CD4-positive, alpha-beta T cell treated with Interleukin-1 beta for 1 hour (primary cell): ENCODE measurements around the gene SRRT.

Experiments used
- DNase-seq, 2 donors: peaks; one replicate each; pipeline ENCODE4 v3.0.0-alpha.2; 2020 to 2022

SRRT gene

DNA sequence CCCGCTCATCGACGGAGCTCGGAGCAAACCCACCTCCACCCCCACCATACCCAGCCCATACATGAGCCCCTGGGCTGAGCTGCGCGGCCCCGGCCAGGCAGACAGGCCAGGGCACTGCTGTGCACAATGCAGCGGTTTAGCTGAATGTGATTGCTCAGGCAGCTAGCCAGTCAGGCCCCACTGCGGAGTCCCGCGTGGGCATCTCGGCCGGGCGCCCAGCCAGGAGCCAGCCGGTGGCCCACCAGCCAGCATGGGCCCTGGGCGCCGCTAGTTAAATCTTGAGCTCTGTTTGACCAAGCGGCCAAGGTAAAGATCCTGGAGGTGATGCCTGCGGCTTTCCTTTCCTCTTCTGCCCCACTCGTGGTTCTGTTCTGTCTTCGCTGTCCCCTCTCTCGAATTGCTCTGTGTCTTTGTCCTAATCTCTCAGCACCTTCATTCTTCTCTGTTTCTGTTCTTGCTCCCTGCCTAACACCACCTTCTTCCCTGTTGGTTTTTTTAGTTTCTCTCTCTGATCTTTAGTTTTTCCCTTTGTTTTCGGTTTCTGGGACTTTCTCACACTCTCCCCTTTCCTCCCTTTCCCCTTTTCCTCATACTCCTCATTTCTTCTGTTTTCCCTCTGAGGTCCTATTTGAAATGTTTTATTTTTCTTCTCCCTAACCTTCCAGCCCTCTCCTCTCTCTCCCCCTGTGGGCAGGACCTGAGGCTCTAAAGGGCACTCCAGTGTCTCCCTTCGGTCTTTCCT, 8.1 kb downstream of the SRRT start:
- no peak for DNase-seq

DNA sequence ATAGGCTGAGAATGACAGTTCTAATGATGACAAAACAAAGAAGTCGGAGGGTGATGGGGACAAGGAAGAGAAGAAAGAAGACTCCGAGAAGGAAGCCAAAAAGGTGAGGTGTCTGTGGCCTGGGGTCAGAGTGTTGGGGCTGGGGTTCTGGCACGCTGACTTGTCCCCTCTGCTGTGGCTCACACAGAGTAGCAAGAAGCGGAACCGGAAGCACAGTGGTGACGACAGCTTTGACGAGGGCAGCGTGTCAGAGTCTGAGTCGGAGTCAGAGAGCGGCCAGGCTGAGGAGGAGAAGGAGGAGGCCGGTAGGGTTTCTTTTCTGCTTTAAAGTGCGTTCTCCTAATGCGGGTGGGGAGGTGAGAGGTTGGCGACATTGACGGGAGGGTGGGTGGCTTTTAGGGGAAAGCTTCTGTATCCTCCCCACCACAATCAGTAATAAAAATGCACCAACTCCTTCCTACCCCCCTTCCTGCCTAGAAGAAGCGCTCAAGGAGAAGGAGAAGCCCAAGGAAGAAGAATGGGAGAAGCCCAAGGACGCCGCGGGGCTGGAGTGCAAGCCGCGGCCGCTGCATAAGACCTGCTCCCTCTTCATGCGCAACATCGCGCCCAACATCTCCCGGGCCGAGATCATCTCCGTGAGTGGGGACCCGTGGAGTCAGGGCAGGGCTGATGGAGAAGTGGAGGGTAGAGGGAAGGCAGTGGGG, 10.0 kb downstream of the SRRT start:
- peak; percentile 62 to 76 for DNase-seq

DNA sequence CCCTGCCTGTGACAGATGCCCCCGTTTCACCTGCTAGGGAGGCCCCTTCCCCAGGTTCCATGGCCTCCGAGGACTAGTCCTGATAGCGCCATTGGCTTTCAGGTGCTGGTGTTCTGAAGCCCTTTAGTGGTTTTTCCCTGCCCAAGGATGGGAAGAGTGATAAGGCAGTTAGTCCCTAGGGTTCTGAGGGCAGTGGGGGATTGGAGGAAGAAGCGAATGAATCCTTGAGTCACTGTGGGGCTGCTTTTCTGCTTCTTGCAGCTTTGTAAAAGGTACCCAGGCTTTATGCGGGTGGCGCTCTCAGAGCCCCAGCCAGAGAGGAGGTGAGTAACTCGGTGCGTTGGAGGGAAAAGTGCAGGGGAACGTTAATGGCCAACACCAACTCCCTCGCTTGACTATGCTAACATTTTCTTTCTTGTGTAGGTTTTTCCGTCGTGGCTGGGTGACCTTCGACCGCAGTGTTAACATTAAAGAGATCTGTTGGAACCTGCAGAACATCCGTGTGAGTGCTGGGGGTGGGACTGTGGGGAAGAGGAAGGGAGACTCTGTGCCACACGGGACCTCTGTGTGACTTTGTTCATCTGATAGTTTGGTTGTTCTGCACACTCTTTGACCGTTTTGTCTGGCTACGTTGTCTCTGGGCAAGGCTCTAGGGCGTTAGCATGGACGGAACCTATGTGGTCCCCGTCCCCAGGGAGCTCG, 10.7 kb downstream of the SRRT start:
- DNase-seq, result no peak

DNA sequence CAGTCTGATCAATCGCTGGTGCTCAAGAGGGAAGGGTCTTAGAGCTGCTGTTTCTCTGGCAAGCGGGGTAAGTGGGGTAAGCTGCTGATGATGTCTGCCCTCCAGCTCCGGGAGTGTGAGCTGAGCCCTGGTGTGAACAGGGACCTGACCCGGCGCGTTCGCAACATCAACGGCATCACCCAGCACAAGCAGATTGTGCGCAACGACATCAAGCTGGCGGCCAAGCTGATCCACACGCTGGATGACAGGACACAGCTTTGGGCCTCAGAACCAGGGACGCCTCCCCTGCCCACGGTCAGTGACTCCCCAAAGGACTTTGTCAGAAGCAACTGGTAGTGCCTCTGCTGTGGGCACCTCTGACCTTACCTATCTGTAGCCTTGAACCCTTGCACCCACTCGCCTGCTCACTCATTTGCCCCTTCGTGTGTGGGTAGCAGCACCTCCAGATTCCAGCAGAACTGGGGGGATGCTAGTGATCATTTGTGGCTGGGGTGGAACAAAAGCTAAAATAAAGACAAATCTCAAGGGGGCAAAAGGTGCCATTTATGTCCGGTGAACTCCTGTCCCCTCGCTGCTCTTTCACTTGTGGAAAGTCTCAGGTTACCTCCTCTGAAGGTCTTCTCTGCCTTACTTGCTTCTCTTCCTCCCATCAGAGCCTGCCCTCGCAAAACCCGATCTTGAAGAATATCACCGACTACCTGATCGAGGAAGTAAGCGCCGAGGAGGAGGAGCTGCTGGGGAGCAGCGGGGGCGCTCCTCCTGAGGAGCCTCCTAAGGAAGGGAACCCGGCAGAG, 11.4 kb downstream of the SRRT start:
- no peak for DNase-seq

DNA sequence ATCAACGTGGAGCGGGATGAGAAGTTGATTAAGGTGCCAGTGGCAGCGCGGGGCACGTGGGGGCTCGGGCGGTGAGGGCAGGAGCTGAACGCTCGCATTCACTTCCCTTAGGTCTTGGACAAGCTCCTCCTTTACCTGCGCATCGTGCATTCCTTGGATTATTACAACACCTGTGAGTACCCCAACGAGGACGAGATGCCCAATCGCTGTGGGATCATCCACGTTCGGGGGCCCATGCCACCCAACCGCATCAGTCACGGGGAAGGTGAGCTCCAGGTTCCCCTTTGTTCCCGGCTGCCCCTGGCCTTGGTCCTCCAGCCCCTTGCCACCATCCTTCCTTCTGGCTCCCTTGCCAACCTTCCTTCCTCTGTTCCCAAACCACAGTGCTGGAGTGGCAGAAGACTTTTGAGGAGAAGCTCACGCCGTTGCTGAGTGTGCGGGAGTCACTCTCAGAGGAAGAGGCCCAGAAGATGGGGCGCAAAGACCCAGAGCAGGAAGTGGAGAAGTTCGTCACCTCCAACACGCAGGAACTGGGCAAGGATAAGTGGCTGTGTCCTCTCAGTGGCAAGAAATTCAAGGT, 12.1 kb downstream of the SRRT start:
- peak in 1 of 2 donors; percentile 35 for DNase-seq

DNA sequence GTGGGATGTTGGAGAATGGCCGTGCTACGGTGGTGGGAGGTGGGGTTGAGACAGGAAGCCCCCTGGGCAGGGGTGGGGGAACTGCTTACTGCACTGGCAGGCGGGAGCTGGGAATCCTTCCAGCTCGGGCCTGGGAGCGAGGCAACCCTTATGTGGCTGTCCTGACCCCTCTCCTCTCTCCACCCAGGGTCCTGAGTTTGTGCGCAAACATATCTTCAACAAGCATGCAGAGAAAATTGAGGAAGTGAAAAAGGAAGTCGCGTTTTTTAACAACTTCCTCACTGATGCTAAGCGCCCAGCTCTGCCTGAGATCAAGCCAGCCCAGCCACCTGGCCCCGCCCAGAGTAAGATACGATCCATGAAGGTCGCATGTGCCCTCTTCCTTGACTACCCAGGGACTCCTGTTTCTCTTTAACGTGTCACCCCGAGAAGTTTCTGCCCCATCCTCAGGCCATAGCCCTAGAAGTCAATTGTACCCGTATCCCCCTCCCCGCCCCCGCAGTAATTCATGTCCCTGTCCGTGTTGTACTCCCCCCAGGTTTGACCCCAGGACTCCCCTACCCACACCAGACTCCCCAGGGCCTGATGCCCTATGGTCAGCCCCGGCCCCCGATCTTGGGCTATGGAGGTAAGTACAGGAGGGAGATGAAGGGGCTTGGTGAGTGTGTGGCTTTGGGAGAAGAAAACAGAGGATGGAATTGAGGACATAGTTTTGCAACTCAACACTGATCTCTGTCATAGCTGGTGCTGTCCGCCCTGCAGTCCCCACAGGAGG, 12.8 kb downstream of the SRRT start:
- peak; percentile 74 to 80 for DNase-seq

DNA sequence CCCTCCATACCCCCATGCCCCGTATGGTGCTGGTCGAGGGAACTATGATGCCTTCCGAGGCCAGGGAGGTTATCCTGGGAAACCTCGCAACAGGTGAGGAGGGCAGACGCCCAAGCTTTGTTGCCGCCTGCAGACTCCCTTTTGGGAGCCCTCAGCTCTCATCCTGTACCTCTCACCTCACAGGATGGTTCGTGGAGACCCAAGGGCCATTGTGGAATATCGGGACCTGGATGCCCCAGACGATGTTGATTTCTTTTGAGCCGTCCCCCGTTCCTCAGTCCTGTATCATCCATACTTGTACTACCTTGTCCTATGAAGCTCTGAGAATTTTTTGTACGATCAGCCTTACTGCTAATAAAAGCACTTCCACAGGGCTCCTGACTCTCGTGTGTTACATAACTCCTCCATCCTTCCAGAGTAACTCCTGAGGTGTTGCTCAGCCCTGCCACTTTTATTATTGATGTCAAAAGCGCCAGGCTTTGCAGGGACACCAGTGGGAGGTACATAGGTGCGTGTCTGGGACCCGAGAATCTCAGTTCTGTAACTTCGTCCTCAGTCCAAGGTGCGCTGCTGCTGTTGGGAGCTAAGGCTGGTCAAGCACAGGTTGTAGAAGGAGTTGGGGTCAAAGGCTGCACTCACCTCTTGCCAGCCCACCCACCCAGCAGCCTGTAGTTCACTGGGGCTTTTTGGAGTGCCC, 13.5 kb downstream of the SRRT start:
- no peak for DNase-seq

DNA sequence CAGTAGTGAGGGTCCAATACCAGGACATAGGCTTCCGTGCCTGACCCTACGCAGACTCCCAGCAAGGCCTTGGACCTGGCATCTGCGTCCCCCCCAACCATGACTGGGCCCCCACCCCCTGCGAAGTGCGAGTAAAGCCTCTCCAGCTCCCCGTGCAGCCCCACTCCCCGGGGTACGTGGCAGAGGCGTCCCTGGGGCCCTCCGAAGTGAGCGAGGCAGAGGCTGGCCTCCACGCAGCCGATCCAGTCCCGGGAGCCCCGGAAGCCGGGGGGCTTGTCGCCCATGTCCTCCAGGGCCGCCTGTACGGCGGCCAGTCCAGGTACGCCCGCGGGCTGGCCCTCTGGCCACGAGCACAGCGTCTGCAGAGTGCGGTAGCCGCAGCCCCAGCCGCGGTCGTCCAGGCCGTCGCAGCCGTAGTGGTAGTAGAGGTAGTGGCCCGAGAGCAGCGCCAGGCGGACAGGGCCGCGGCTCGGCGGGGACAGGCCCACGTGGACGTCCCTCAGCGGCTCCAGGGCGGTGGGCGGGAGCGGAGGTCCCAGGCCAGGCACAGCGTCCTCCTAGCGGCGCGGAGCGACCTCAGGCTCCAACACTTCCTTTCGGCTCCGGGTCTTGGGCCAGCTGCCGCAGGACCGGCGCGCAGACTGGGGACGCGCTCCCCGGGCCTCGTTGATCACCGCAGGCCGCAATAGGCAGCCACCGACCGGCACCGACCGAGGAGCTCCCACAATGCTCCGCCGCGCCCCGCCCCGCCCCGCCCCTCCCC, 14.3 kb downstream of the SRRT start, which contains the start of gene UFSP1:
Gene UFSP1 (minus strand): TSS at position 728 of the 763 bp plus-strand sequence. CDS start 444 bp downstream, at position 284.
- DNase-seq, result no peak

DNA sequence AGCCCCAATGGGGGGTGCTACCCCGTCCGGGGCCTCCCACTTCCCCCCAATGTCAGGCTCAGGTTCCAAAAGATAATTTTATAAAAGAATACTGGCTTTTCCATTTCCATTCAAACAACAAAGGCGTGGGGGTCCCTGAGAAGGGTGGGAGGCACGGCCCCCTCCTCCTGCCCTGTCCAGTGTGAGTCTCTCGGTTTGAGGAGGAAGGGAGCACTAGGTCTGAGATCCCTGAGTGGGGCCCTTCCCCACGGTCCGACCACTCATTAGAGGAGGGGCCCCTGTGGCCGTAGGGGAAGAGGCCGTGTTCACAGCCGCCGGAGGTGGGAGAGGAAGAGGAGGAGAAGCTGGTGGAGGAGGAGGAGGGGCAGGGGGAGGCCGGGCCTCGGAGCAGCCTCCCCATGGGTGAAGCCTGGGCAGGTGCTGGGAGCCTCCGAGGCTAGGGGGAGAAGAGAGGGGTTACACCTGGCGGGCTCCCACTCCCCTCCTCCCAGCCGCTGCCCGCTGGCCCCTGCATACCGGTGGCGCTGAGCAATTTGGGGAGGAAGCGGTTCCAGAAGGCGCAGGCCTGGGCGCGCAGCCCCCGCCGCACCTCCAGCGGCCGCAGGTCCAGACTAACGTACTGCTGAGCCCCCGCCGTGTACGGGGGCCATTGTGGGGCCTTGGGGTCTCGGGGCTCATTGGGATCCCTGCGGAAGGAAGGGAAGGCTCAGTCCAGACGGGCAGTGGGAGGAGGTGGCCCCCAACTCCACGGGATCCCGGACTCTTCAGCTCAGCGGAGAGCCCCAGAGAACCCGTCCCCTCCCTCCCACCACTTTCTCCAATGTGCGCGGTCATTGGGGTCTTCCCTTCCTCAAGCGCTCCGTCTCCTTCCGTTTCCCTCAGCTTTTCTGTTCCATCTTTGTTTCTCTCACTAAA, 16.0 kb downstream of the SRRT start:
- no peak for DNase-seq

DNA sequence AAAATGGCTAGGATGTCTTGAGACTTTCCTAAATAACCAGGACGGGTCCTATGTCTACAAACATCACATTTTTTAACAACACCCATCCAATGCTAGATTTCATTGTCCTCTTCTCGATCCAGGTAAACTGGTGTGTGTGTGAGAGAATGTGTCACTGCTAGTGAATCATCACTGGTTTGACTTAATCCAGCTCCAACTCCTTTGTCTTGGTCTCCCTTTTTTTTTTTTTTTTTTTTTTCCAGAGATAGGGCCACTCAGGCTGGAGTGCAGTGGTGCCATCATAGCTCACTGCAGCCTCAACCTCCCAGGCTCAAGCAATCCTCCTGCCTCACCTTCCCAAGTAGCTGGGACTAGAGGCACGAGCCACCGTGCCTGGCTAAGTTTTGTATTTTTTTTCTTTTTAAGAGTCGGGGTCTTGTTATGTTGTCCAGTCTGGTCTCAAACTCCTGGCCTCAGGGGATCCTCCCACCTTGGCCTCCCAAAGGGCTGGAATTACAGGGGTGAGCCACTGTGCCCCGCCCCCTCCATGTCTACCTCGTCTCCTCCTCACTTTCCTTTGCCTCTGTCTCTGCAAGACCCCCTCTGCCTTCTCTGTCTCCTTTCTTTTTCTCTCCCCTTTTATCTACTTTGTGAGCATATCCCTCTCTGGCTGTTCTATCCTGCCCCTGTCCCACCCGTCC, 16.8 kb downstream of the SRRT start:
- no peak for DNase-seq

DNA sequence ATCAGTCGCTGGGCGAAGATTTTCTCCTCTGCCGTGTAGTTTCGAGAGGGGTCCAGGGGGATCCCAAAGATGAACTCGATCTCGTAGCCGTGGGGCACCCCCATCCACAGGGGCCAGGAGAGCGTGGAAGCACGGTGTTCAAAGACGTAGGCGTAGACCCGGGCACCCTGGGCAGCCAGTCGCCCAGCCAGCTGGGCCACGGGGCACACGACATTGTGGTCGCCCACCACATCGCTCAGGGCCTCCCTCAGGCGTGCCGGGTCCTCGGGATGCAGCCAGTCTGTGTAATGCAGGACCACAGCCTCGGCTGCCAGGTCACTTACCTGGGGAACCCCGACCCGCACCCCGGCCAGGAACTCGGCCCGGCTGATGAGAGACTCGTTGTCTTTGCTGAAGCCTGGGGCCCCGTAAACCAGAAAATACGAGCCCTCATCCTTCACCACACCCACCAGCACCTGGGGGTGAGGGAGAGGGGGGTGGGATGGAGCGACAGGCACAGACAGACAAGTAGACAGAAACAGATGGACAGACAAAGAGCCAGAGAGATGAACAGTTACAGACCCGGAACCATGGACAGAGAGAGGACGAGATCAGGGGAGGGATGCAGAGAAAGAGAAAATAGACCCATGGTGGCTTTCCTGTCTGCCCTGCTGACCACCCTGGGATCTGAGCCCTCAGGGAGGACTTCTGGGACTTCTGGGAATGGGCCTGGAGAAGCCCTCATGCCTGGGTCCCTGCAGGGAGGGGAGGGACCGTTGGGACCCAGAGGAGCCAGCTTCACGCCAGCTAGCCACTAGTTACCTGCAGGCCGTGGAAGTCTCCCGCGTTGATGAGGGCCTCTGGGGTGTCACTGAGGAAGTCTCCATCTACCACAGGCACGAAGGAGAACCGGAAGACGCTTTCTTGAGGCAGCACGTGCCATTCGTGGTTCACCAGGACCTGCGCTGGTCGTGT, 17.7 kb downstream of the SRRT start:
- DNase-seq, result no peak

DNA sequence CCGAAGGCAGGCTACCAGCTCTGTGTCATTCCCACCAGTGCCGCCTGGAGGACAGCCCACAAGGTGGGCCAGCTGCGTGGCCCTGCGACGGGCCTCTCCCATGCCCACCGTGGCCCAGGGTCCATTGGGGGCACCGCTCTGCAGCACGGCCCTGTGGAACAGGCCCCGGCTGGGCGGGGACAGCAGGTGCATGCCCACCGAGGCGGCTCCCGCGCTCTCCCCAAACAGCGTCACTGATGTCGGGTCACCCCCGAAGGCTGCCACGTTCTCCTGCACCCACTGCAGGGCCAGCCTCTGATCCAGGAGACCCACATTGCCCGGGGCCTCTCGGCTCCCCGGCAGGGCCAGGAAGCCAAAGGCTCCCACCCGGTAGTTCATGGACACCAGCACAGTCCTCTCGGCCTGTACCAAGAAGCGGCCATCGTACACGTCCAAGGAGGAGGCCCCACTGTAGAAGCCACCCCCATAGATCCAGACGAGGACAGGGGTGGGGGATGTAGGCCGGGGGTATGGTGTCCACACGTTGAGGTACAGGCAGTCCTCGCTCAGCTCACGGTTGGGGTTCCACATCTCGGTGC, 18.5 kb downstream of the SRRT start:
- no peak for DNase-seq

DNA sequence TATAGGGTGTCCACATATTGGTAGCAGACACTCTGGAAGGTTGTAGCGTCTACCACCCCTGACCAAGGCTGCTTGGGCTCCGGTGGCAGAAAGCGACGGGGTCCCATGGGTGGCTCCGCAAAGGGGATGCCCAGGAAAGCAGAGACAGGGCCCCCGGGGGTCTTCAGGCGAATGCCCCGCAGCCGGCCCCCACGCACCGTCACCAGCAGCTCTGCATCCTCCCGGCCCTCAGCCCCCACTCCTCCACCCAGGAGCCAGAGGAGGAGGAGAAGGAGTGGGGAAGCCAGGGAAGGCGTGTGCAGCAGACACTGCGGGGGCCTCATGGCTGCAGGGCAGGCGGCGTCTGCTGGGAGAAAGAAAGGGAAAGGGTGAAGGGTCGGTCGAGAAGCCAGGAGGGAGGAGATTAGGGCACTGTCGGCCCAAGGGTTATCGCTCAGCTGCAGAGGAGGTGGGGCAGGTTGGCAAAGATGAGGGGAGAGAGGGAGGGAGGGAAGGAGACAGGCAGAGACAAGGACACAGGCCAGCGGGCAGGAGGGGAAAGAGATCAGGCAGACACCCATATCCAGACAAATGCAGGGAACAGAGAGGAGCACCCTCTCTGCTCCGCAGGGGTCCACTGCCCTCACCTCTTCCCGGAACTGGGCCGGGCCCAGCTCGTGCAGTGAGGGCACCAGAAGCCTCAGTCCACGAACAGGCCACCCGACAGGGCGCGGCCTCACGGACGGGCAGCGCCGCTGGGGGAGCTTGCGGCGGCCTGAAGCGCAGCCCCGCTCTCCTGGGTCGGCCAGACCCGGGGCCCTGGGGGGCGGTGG, 19.2 kb downstream of the SRRT start:
- no peak for DNase-seq

DNA sequence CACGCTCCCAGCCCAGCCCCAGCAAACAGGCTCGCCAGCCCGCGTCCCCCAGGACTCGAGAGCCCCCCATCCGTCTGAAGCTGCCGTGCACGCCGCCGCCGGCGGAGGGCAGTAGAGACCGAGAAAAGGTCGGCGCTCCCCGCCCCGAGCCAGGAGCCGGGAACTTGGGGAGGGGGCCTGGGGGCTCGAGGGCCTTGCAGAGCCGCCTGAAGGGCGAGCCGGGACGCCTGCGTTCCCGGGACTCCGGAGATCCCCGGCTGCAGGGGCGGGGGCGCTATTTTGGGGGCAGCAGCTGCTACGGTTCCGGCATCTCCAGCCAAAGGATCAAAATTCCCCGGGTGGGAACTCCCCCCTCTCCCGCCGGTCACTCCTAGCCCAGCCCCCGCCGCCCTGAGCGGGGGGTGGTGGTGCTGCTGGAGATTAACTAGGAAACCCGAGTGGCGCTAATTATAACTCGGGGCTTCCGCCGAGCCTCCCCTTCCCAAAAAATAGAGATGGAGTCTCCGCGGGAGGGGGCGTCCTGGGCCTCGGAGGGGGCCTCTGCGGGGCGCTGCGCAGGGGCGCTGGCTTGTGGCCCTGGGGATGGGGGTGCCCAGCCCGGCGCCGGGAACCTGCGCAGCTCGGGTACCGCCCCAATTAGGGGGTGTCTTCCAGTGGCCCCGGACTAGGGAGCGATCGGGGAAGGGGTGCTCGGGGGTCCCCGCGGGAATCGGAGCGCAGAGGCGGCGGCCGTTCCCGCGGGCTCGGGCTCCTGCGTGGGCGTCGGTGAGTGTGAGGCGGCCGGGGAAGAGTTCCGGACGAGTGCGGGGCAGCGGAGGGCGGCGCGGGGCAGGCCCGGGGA, 20.2 kb downstream of the SRRT start:
- DNase-seq, result peak; percentile 49 to 58

DNA sequence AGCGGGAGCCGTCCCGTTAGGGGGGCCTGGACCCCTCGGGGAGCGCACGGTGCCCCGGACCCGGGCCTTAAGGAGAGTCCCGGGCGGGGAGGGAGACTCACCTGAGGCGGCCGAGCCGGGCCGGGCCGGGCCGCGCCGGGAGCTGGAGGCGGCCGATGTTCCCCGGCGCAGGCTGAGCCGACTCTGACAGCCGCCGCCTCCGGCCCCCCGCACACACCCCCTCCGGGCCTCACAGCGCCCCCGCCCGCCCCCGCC, 20.7 kb downstream of the SRRT start, which contains the start of gene ACHE:
Gene ACHE (minus strand): TSS at position 188 of the 255 bp plus-strand sequence. CDS start 1,656 bp downstream, outside the sequence.
- DNase-seq, result no peak
